ENCODE results near the gene DDA1. TPM values are rescaled to one million over a fixed set of nuclear protein-coding genes. Genes with fewer than 3 reads are reported as not detected.
A peak's percentile ranks its signal among the peaks of the same experiment; 100 is the strongest.
"Not testable (repeated sequence)": the region's sequence is repeated elsewhere in the genome, so short reads cannot be mapped to it uniquely, and the experiment has no call there.

DDA1 gene
- total RNA-seq, 1 donor from 2014 or later, result 30.4 TPM

GRCh38 chr19:17264641-17264979 is 44.8 kb upstream of the DDA1 start, which contains the start of gene USHBP1:
TSS of gene USHBP1 (minus strand) at chr19:17264745. CDS start at chr19:17264299, 446 bp downstream.
- peaks cover 6% of the 10 kb centered on the region for H3K4me1 ChIP-seq
- no peaks in the 10 kb centered on the region for H3K27me3 ChIP-seq
- DNase-seq (no peak), ATAC-seq (no peak)
- H3K36me3 ChIP-seq, result peaks cover 10% of the 10 kb centered on the region
- intact Hi-C loops (cut with DNase I), result no loop called here
- H3K4me3 ChIP-seq, result peak within 1 kb of the TSS; percentile 52
- H3K27ac ChIP-seq, result peak within 1 kb of the TSS; percentile 78
- TF ChIP-seq CTCF (IDR thresholded peaks at IDR 0.05), result no peak
- no peaks in the 10 kb centered on the region for H3K9me3 ChIP-seq

DNA sequence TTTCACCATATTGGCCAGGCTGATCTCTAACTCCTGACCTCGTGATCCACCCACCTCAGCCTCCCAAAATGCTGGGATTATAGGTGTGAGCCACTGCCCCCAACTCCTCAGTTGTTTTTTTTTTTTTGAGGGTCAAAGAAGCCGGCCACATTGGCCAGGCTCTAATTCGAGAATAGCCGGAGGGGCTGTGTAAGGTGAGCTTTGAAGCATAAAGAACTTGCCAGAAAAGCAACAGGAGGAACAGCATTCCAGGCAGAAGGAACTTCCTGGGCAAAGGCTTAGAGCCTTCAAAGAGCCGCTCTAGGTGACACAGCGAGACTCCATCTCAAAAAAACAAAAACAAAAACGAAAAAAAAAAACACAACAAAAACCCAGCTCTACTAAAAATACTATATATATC is 43.3 kb upstream of the DDA1 start:
- TF ChIP-seq CTCF (IDR thresholded peaks at IDR 0.05), result no peak
- no peak overlapping the region for H3K27ac ChIP-seq
- ATAC-seq (no peak), DNase-seq (no peak)
- intact Hi-C loops (cut with DNase I), result no loop called here
- H3K4me1 ChIP-seq, result peaks cover 6% of the 10 kb centered on the region
- H3K9me3 ChIP-seq, result no peaks in the 10 kb centered on the region
- no peak overlapping the region for H3K4me3 ChIP-seq
- no peaks in the 10 kb centered on the region for H3K27me3 ChIP-seq
- peaks cover 24% of the 10 kb centered on the region for H3K36me3 ChIP-seq

- TF ChIP-seq CTCF (IDR thresholded peaks at IDR 0.05), result no peak
- H3K36me3 ChIP-seq, result peaks cover 30% of the 10 kb centered on the region
- no peaks in the 10 kb centered on the region for H3K9me3 ChIP-seq
- ATAC-seq (no peak), DNase-seq (no peak)
- no peak overlapping the region for H3K27ac ChIP-seq
- H3K27me3 ChIP-seq, result no peaks in the 10 kb centered on the region
- intact Hi-C loops (cut with DNase I), result no loop called here
- H3K4me1 ChIP-seq, result peaks cover 6% of the 10 kb centered on the region
- H3K4me3 ChIP-seq, result peak overlapping the region; percentile 23
These were observed 42.8 kb upstream of the DDA1 start for GRCh38 chr19:17266589-17266974.

GRCh38 chr19:17266975-17267788 is 42.2 kb upstream of the DDA1 start, which contains the start of gene BABAM1:
TSS of gene BABAM1 (plus strand) at chr19:17267443. CDS start at chr19:17268807, 1,364 bp downstream.
- H3K36me3 ChIP-seq, result peaks cover 35% of the 10 kb centered on the region
- H3K27me3 ChIP-seq, result no peaks in the 10 kb centered on the region
- DNase-seq (peak; percentile 94), ATAC-seq (peak; percentile 97)
- H3K4me3 ChIP-seq, result peak within 1 kb of the TSS; percentile 70
- peaks cover 6% of the 10 kb centered on the region for H3K4me1 ChIP-seq
- intact Hi-C loops (cut with DNase I), result no loop called here
- H3K27ac ChIP-seq, result peak within 1 kb of the TSS; percentile 78
- no peak for TF ChIP-seq CTCF (IDR thresholded peaks at IDR 0.05)
- no peaks in the 10 kb centered on the region for H3K9me3 ChIP-seq

- Histone ChIP-seq H3K36me3 (peaks cover 46% of the 10 kb centered on the region), H3K4me1 (peaks cover 6% of the 10 kb centered on the region), H3K27ac (no peak overlapping the region), H3K27me3 (no peaks in the 10 kb centered on the region), H3K9me3 (no peaks in the 10 kb centered on the region), H3K4me3 (no peak overlapping the region)
- DNase-seq, result no peak
- intact Hi-C loops (cut with DNase I), result no loop called here
- ATAC-seq, result no peak
- TF ChIP-seq CTCF (IDR thresholded peaks at IDR 0.05), result no peak
These were observed 40.6 kb upstream of the DDA1 start for GRCh38 chr19:17268754-17269153.

GRCh38 chr19:17274892-17275291 is 34.5 kb upstream of the DDA1 start:
- H3K9me3 ChIP-seq; ATAC-seq; H3K4me3 ChIP-seq; H3K4me1 ChIP-seq; H3K27me3 ChIP-seq; DNase-seq; H3K27ac ChIP-seq; intact Hi-C loops (cut with DNase I): not testable (repeated sequence)
- H3K36me3 ChIP-seq, result peaks cover 78% of the 10 kb centered on the region
